GM18520 (cell line): ENCODE measurements around the gene CCR5AS.
"Not testable (repeated sequence)": the region's sequence is repeated elsewhere in the genome, so short reads cannot be mapped to it uniquely, and the experiment has no call there.

Source experiments
- ATAC-seq: cut with Tn5 transposase; IDR thresholded peaks from one replicate; pipeline ENCODE4 v1.9.1; 2021; ENCODE audit not compliant: unreplicated experiment

CCR5AS gene

GRCh38 chr3:46406788-46407611, at the start of gene CCR5AS, which contains the start of gene CCRL2:
Gene CCR5AS (minus strand): TSS chr3:46407066.
Gene CCRL2 (plus strand): TSS chr3:46407259. CDS start chr3:46408080, 821 bp downstream.
- ATAC-seq, result no peak

- no peak for ATAC-seq
Observed at GRCh38 chr3:46456118-46456517, 49.3 kb upstream of the CCR5AS start.

GRCh38 chr3:46455231-46456115, 48.6 kb upstream of the CCR5AS start:
- no peak for ATAC-seq

- no peak for ATAC-seq
Observed at GRCh38 chr3:46454606-46455005, 47.7 kb upstream of the CCR5AS start.

- no peak for ATAC-seq
Observed at GRCh38 chr3:46454209-46454595, 47.3 kb upstream of the CCR5AS start.

GRCh38 chr3:46453526-46454208, 46.8 kb upstream of the CCR5AS start:
- no peak for ATAC-seq

GRCh38 chr3:46449755-46450552, 43.1 kb upstream of the CCR5AS start:
- ATAC-seq, result no peak

- ATAC-seq, result no peak
Observed at GRCh38 chr3:46448721-46449120, 41.9 kb upstream of the CCR5AS start.

GRCh38 chr3:46447228-46447985, 40.5 kb upstream of the CCR5AS start:
- no peak for ATAC-seq

GRCh38 chr3:46442576-46443530, 36.0 kb upstream of the CCR5AS start:
- no peak for ATAC-seq

GRCh38 chr3:46440531-46441294, 33.8 kb upstream of the CCR5AS start:
- ATAC-seq, result no peak

GRCh38 chr3:46438831-46439230, 32.0 kb upstream of the CCR5AS start:
- no peak for ATAC-seq

GRCh38 chr3:46435081-46435726, 28.3 kb upstream of the CCR5AS start:
- ATAC-seq, result no peak

GRCh38 chr3:46433841-46434240, 27.0 kb upstream of the CCR5AS start:
- ATAC-seq, result no peak

GRCh38 chr3:46433118-46433517, 26.3 kb upstream of the CCR5AS start:
- ATAC-seq, result not testable (repeated sequence)

GRCh38 chr3:46431905-46432304, 25.0 kb upstream of the CCR5AS start:
- ATAC-seq, result not testable (repeated sequence)

GRCh38 chr3:46430879-46431278, 24.0 kb upstream of the CCR5AS start:
- not testable (repeated sequence) for ATAC-seq
